Endothelial cell of umbilical vein (primary cell): Measurements from ENCODE around the gene TARDBP. TPM values are rescaled to one million over a fixed set of nuclear protein-coding genes. Genes with fewer than 3 reads are reported as not detected.

Experiments used
- BruUV-seq: library from RNA; stranded (reverse); fragments of 400-500 nt; replicated peaks from 2 replicates; lab custom pipeline; 2021; lab: Mats Ljungman, UMichigan
- CTCF ChIA-PET: fragments of 300-600, 350-600 bp; sonication (Branson Sonifier 250); formaldehyde crosslinking; loops from one replicate; lab custom pipeline; 2021; ENCODE audit warnings: antibody characterized with exemption, inconsistent platforms; lab: Charles Lee
- POLR2A ChIA-PET: fragments of 300-600, 350-600 bp; sonication (Branson Sonifier 250); formaldehyde crosslinking; loops from one replicate; lab custom pipeline; 2021; ENCODE audit warnings: antibody characterized with exemption, inconsistent platforms; lab: Charles Lee
- DNase-seq: peaks from one replicate; pipeline ENCODE4 v3.0.0-alpha.2; 2011; ENCODE audit warnings: low read depth, low spot score
- FAIRE-seq: peaks from 2 replicates; lab custom pipeline; 2011; peaks lifted over from hg19 to GRCh38; lab: Jason Lieb, UNC
- H2AFZ ChIP-seq: 2 replicates; pipeline ENCODE4 v1.6.0; 2012; ENCODE audit warnings: low read depth, low read length, control low read depth, inconsistent platforms
- H3K27ac ChIP-seq: 2 replicates; pipeline ENCODE4 v1.5.1; 2011; ENCODE audit warnings: low read depth, mild to moderate bottlenecking, control low read depth, low read length, moderate library complexity; ENCODE audit not compliant: insufficient read depth
- H3K27me3 ChIP-seq, 2 experiments: 2 replicates each; pipeline versions ENCODE4 v1.6.0 to v1.6.1; 2011; ENCODE audit warnings: low read length in 2 of 2, mixed read lengths in 1 of 2; ENCODE audit not compliant: control insufficient read depth in 2 of 2, insufficient read depth in 2 of 2
- H3K36me3 ChIP-seq, 2 experiments: 2 replicates in 1 of 2; 3 replicates in 1 of 2; pipeline ENCODE4 v1.5.1; 2011; ENCODE audit warnings: low read length in 2 of 2, mild to moderate bottlenecking in 1 of 2, moderate library complexity in 1 of 2; ENCODE audit not compliant: control insufficient read depth in 2 of 2, insufficient read depth in 2 of 2; ENCODE audit errors: extremely low read depth in 1 of 2
- H3K4me1 ChIP-seq: 3 replicates; pipeline ENCODE4 v1.5.1; 2011; ENCODE audit warnings: mild to moderate bottlenecking, low read length; ENCODE audit not compliant: control insufficient read depth, insufficient read depth; ENCODE audit errors: extremely low read depth
- H3K4me2 ChIP-seq: 2 replicates; pipeline ENCODE4 v1.6.1; 2011; ENCODE audit warnings: low read length, control low read depth, mixed read lengths; ENCODE audit not compliant: insufficient read depth
- H3K4me3 ChIP-seq, 3 experiments: fragments of 200-600 bp in 1 of 3; sonication (generic), shearing (Covaris generic) in 1 of 3; replicated peaks in 1 of 3; 2 replicates each; pipeline ENCODE4 v1.5.1; 2011 to 2016; ENCODE audit warnings: control low read depth in 3 of 3, low read length in 3 of 3, mild to moderate bottlenecking in 2 of 3, inconsistent platforms in 1 of 3, low read depth in 1 of 3, moderate library complexity in 1 of 3; ENCODE audit not compliant: insufficient read depth in 1 of 3
- H3K79me2 ChIP-seq: 2 replicates; pipeline ENCODE4 v1.6.0; 2012; ENCODE audit warnings: low read length, inconsistent platforms; ENCODE audit not compliant: control insufficient read depth, insufficient read depth
- H3K9ac ChIP-seq: replicated peaks from 2 replicates; pipeline ENCODE3; 2011; ENCODE audit warnings: low read length, control low read depth; ENCODE audit not compliant: insufficient read depth; ENCODE audit errors: extremely low read depth
- H3K9me1 ChIP-seq: replicated peaks from 3 replicates; pipeline ENCODE4 v1.6.0; 2011; ENCODE audit warnings: mild to moderate bottlenecking, low read length; ENCODE audit not compliant: control insufficient read depth, insufficient read depth; ENCODE audit errors: extremely low read depth
- H3K9me3 ChIP-seq: replicated peaks from 2 replicates; pipeline ENCODE4 v1.5.1; 2012; ENCODE audit warnings: low read length, inconsistent platforms; ENCODE audit not compliant: control insufficient read depth, insufficient read depth
- H4K20me1 ChIP-seq: replicated peaks from 2 replicates; pipeline ENCODE3; 2011; ENCODE audit warnings: mild to moderate bottlenecking, low read length; ENCODE audit not compliant: control insufficient read depth, insufficient read depth; ENCODE audit errors: extremely low read depth
- CTCF ChIP-seq, 2 donors: IDR thresholded peaks; 1 replicate in 1 of 2; 2 replicates in 1 of 2; pipeline ENCODE4 v1.5.1; 2011; ENCODE audit warnings: low read length in 2 of 2, mild to moderate bottlenecking in 2 of 2, moderate library complexity in 2 of 2, control low read depth in 1 of 2, inconsistent platforms in 1 of 2, low read depth in 1 of 2; ENCODE audit not compliant: insufficient read depth in 1 of 2; ENCODE audit errors: extremely low read depth in 1 of 2
- EZH2 ChIP-seq: IDR thresholded peaks from 2 replicates; pipeline ENCODE4 v1.6.1; 2012; ENCODE audit warnings: borderline replicate concordance, low read depth, mild to moderate bottlenecking, moderate library complexity, low read length, inconsistent platforms; ENCODE audit not compliant: severe bottlenecking
- FOS ChIP-seq: IDR thresholded peaks from 2 replicates; pipeline ENCODE4 v1.6.1; 2011; ENCODE audit warnings: mild to moderate bottlenecking, low read length, moderate library complexity, borderline replicate concordance; ENCODE audit not compliant: insufficient read depth
- GATA2 ChIP-seq: IDR thresholded peaks from 2 replicates; pipeline ENCODE4 v1.7.0; 2011; ENCODE audit warnings: low read depth, mild to moderate bottlenecking, moderate library complexity, mixed read lengths, low read length; ENCODE audit not compliant: insufficient read length, insufficient read depth
- JUN ChIP-seq: IDR thresholded peaks from 2 replicates; pipeline ENCODE4 v1.6.1; 2011; ENCODE audit warnings: borderline replicate concordance, low read depth; ENCODE audit not compliant: insufficient read length, insufficient read depth
- MYC ChIP-seq: IDR thresholded peaks from one replicate; pipeline ENCODE4 v1.6.1; 2011; ENCODE audit warnings: mild to moderate bottlenecking, low read depth, low read length
- POLR2A ChIP-seq: IDR thresholded peaks from 2 replicates; pipeline ENCODE4 v1.6.1; 2012; ENCODE audit warnings: low read depth, mild to moderate bottlenecking, control low read depth, low read length
- POLR2AphosphoS5 ChIP-seq: IDR thresholded peaks from 2 replicates; pipeline ENCODE4 v1.6.1; 2012; ENCODE audit warnings: low read depth, mild to moderate bottlenecking, control low read depth, low read length, moderate library complexity; ENCODE audit not compliant: insufficient read depth
- dilution Hi-C: fragments of 300-500 bp; cut with MboI; formaldehyde crosslinking; loops from one replicate; pipeline ENCODE4 v1.15.0; 2019; ENCODE audit warnings: low sequenced_read_pairs; ENCODE audit not compliant: extremely low pct_ligation_motif_present
- intact Hi-C: fragments of 100-400 bp; cut with micrococcal nuclease; formaldehyde crosslinking; loops from one replicate; pipeline ENCODE4 v1.10.0; 2022
- polyA plus RNA-seq, 4 experiments: library from polyadenylated mRNA; depleted of rRNA in 3 of 4; stranded (reverse) in 3 of 4; unstranded in 1 of 4; fragments of >200 nt; gene quantifications; 2 replicates each; pipeline versions ENCODE4 v1.2.1 to v1.2.3, GENCODE V29; 2011 to 2012; ENCODE audit warnings: missing spikeins in 1 of 4
- total RNA-seq: library from RNA; stranded (reverse); gene quantifications from 2 replicates; pipeline ENCODE4 v1.2.3, GENCODE V29; 2021
- TF ChIP-seq, protein P1 (sequence below): IDR thresholded peaks from 2 replicates; pipeline ENCODE4 v1.6.1; 2011; ENCODE audit not compliant: insufficient read depth, insufficient read length

Gene TARDBP
- total and polyA plus RNA-seq, 2 donors (not counting 3 experiments of a cell fraction or from before 2014, with no cell fraction given): 106 to 183 TPM

- FAIRE-seq: no peak
- Histone ChIP-seq H3K9ac (no peak overlapping the region), H3K79me2 (no peaks in the 10 kb centered on the region), H2AFZ (no peak overlapping the region), H3K27ac (no peak overlapping the region), H3K9me3 (no peaks in the 10 kb centered on the region), H3K36me3 (peaks cover 35 to 62% of the 10 kb centered on the region in 2 experiments), H3K4me3 (no peak overlapping the region), H3K27me3 (no peaks in the 10 kb centered on the region), H4K20me1 (no peaks in the 10 kb centered on the region), H3K9me1 (no peaks in the 10 kb centered on the region), H3K4me2 (no peak overlapping the region), H3K4me1 (no peaks in the 10 kb centered on the region)
- BruUV-seq: no TSS peak
- intact Hi-C loops: no loop called here
- no peak for DNase-seq
- TF ChIP-seq, protein P1, sequence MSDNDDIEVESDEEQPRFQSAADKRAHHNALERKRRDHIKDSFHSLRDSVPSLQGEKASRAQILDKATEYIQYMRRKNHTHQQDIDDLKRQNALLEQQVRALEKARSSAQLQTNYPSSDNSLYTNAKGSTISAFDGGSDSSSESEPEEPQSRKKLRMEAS: no peak
- TF ChIP-seq EZH2 (no peak), POLR2AphosphoS5 (no peak), FOS (no peak), MYC (no peak), POLR2A (no peak), GATA2 (no peak), JUN (no peak), CTCF (IDR thresholded peaks at IDR 0.05; ENCODE audit: extremely low read depth in 1 of 2, insufficient read depth in 1 of 2, low read depth in 1 of 2, low read length in 2 of 2) (no peak)
- dilution Hi-C loops: no loop called here
- ChIA-PET CTCF (interaction anchor here (0.9 to 2.0 kb wide), 3 partner anchors 11 to 33 kb away, joined by 3 to 10 read pairs (median 3); partner anchors contain the start of gene SRM), POLR2A (no interaction called here)
Measured at GRCh38 chr1:11070876-11071275, 58.4 kb downstream of the TARDBP start.
